GM19238 (cell line): ENCODE results near the gene CMTM7.
A peak's percentile ranks its signal among the peaks of the same experiment; 100 is the strongest.

Experiments
- DNase-seq: peaks from one replicate; pipeline ENCODE4 v3.0.0; 2011; ENCODE audit warnings: low spot score; ENCODE audit not compliant: insufficient read length

CMTM7 gene

DNA sequence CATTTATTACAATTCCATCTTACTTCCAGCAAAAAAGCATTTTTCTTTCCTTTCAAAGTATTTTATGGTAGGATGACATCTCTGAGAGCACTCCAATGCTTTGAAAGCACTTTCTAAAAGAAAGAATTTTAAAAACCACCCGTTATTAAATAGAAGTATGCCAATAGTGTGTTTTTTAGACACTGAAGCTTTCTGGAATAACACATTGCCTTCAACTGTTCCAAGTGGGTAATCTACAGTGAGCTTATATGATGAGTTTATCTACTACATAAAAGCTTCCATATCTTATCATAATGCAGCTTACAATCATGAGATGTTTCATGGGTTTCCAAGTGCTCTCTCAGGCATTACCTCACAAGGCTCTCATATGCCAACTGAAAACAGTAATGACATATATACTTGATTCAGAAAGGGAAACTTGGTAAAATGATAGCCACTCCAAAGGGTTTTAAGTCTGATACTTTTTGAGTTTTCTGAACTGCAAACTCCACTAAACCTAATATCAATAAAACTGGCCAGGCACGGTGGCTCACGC is 96.9 kb downstream of the CMTM7 start:
- no peak for DNase-seq

DNA sequence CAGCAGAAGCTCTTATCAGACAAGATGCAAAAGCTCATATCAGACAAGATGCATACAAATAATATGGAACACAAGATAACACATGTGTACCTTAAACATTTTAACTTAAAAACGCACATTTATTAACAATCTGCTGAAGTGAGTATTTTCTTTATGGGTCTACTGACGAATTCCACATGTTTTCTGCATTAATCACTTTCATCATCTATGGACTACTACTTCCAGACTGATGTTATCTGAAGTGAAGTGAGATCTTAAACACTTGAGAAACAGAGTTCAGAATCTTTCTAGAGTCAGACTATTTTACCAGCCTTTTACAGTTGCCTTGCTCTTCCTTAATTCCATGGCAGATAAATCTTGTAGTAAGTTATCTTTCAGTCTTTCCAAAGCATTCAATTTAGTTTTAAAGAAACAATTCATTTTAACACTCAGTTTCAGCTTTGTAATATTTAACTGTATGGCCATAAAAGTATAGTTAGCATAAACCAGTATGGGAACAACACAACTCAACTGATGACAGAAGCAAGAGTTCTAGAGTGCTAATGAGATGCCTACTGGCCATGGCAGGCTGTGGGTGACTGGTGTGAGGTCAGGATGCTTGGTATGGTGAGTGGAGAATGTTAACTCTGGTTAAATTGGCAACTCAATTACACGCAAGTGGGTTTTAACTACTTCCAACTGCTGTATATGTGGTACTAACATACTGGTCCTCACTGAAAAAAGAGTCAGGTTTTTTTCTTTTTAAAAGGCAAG is 101.2 kb downstream of the CMTM7 start:
- no peak for DNase-seq

- DNase-seq: peak; percentile 36
These were observed 102.1 kb downstream of the CMTM7 start for GRCh38 chr3:32493437-32494414.

GRCh38 chr3:32495085-32495484 is 103.4 kb downstream of the CMTM7 start:
- DNase-seq: no peak

DNA sequence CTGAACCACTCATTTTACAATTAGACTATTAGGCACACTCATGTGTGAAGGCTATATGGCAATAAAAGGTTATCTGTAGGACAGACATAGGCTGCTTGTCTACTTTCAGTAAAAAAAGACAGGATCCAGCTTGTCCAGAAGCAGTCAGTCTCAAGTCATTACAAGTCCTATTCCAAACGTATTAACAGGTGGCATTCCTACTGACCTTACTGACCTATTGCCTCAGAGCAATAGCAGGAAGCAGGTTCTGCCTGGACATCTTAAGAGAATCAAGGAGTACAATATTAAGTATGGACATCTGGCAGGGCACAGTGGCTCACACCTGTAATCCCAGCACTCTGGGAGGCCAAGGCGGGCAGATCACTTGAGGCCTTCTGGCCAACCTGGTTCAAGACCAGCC is 104.0 kb downstream of the CMTM7 start:
- no peak for DNase-seq

GRCh38 chr3:32498252-32498651 is 106.6 kb downstream of the CMTM7 start:
- no peak for DNase-seq

- DNase-seq: no peak
These were observed 107.3 kb downstream of the CMTM7 start for GRCh38 chr3:32498992-32499391.

DNA sequence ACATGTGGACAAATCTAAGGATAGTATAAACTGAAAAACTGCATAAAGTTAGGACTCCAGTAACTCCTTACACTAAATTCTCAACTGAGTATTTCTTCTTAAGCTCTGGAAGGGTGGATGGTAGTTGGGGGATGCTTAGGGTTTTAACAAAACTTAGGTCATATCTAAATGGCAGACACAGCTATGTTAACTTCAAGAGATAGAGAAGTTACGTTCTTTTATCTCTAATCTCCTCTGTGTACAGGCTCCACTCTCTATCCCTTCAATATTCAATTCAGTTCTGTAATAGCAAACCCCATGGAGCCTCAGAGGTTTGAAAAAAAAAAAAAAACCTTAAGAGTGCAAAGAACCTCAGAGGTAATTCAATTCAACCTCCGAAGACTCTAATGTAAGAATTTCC is 107.9 kb downstream of the CMTM7 start:
- DNase-seq: no peak

GRCh38 chr3:32500231-32500630 is 108.6 kb downstream of the CMTM7 start:
- DNase-seq: no peak

DNA sequence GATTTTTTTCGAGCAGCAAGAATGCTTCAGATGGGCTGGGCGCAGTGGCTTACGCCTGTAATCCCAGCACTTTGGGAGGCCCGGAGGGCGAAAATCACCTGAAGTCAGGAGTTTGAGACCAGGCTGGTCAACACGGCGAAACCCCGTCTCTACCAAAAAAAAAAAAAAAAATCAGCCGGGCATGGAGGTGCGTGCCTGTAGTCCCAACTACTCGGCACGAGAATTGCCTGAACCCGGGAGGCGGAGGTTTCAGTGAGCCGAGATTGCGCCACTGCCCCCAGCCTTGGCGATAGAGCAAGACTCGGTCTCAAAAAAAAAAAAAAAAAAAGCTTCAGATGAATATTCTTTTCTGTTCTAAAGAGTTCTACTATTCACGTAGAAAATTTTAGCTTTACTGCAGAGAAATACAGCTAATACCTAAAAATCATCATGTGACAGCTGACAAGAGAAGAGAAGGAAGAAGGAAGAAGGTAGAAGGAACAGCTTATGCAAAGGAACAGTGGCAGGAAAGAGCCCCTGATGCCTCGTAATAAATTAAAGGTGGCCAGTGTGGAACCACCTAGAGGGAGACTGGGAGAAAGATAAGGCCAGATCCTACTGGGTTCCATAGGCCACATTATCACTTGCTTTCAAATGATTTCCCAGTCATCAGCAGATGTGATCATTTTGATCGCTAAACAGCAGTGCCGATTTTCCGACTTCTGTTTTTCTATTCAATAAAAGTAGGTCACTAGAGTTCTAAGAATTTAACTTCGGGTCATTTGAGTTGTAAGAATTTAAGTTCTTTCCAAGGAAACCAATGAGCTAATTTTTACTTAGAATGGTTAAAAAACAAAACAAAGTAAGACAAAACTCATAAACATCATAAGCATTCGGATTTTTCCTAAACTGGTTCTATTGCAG is 109.5 kb downstream of the CMTM7 start:
- DNase-seq: no peak

- no peak for DNase-seq
These were observed 110.1 kb downstream of the CMTM7 start for GRCh38 chr3:32501783-32502117.

- DNase-seq: peak; percentile 91
These were observed 110.7 kb downstream of the CMTM7 start, which contains the start of gene CMTM6 for GRCh38 chr3:32502118-32502945. TSS of gene CMTM6 (minus strand) at chr3:32502852. CDS start at chr3:32502745, 107 bp downstream.

DNA sequence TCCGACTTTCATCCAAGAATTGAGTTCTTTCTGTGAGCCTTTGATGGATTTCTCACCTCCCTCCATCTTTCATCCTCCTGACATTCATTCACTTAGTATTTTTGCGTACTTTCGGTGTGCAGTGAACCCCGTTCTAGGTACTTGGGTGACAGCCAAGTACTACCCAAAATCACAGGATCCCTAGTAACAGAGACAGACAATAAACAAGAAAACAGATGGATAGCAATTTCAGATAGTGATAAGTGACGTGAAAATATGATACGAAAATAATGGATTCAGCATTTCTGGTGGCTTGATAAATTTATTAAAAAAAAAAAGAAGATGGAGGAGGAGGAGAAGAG is 111.3 kb downstream of the CMTM7 start:
- DNase-seq: no peak
